HG02973 (cell line): ENCODE results near the gene FAM120B.

Source experiments
- ATAC-seq: cut with Tn5 transposase; IDR thresholded peaks from one replicate; pipeline ENCODE4 v1.9.1; 2021; ENCODE audit warnings: moderate library complexity; ENCODE audit not compliant: unreplicated experiment

Gene FAM120B

DNA sequence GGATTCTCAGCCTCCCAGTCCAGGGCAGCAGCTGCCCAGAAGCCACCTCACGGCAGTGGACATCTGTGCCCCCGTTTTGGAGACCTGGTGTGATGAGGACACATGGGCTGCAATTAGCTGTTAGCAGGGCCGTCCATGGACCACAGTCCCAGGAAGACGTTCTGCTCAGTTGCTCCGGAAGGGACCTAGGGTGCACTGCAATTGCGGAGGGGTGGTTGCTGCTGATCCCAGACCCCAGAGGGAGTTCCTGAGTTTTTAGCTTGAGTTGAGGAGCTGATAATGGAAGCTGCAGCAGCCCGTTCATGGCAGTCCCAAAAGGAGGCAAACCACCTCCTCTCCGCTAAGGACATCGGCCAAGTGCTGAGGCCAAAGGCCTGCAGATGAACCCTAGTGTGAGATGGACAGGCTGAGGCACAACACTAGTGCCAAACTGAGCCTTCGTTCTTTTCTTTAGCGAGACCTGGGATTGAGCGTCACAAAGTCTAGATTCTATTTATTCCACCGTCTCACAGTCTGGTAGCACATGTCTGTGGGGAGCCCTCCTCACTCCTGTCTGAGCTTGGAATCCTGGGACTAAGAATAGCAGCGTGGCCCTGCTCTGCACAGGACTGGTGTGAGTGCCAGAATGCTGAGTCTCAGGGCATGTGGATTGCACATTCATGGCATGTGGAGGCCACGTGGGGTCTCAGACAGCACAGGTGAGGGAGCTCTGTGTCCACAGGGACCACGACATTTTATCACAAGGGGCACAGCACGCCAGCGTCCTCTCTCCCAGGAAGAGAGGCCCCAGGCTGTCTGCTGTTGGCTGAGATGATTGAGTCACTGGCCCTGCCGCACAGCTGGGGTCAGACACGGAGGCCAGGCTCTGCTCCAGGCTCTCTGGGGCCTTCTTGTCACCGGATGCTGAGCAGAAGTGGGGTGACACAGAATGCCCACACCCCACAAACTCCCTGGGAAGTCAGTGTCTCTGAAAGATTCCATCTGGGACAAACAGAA lies 133.1 kb downstream of the FAM120B start:
- ATAC-seq, result no peak

- no peak for ATAC-seq
These were observed 133.9 kb downstream of the FAM120B start for GRCh38 chr6:170440437-170440836.

- ATAC-seq, result no peak
These were observed 134.8 kb downstream of the FAM120B start for GRCh38 chr6:170441316-170441715.

- ATAC-seq, result no peak
These were observed 136.0 kb downstream of the FAM120B start for GRCh38 chr6:170442596-170442995.

DNA sequence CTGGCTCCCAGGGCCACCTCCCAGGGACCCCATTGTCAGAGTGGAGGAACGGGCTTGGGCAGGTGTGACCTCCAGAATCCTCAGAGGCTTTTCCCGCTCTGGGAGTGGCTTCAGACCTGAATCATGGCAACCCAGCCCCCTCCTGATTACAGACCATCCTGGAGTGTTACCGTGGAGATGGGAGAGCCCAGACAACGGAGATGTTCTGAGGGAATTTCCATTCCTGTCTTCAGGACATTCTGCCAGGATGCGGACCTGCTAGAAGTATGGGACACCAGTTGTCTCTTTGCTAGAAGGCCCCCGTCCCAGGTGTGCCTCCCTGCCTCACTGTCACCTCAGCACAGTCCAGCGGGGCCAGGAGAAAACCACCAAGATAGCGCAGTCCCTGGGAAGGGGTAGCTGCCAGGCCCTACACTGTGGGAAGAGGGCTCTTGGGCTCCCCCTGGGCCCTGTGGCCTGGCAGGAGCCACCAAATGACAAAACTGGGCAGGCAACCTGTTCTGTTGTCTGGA lies 136.6 kb downstream of the FAM120B start:
- no peak for ATAC-seq

- ATAC-seq, result no peak
These were observed 137.6 kb downstream of the FAM120B start for GRCh38 chr6:170444056-170444591.

GRCh38 chr6:170444811-170445211 lies 138.3 kb downstream of the FAM120B start:
- ATAC-seq, result no peak

DNA sequence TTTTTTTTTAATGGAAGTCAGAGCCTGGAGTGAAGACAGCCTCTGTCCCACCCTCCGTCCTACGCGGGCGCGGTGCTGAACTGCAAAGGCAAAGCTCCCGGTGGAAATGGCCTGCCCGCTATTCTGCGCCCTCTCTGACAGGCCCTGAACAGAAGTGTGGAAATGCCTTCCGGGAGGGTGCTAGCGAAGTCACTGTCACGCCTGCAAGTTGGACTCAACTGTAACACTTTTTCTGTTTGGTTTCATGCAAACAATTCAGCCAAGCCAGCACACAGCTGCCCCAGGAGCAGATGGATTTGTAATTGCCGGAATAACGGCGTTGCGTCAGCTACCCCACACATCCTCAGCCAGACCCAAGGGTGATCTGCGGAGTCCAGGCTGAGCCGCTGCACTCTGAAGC lies 138.9 kb downstream of the FAM120B start:
- ATAC-seq, result no peak

DNA sequence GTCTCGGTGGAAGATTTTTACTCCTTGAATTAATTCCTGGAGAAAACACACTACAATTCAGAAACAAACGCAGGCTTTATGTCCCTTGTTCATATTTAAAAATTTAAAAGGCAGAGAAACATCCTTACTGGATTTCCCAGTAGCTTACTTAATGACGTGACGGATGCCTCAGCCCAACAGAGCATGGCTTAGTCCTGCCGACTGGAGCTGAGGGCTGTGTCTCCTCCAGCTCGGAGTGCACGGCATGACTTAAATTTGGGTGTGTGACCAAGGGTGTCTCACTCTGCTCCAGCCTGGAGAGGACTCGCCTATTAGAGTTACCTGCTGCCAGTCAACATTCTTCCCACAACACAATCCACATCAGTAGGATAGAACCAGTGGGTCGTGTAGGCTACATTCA lies 139.4 kb downstream of the FAM120B start:
- no peak for ATAC-seq

DNA sequence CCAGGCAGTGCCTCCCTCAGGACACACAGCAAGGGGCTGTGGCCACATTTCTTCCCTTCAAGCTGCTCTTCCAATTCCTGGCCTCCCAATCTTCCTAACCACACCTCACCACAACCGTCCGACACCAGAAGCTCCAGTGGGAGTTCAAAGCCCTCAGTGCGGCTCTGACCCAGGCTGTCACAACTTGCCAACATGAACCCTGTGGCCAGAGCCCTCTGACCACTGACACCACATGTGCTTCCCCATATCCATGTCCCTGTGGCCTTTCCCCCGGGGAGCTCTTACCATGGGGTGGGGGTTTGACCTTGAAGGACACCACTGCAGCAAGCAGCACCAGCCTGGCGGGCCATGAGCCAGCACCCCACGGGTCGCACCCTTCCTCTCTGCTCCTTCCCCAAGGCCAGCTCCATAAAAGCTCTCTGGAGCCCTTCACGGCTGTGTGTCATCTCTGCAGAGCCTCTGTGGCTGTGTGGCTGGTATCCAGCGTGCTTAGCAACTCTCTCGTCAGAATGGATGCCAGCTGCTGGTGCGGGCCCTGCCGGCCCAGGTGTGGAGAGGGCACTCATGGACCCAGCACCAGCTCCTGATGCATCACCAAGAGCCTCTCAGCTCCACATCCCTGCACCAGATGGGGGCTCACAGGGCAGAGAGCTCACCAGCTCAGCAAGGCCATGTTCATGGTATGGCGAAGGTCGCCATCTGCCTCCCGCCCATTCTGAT lies 140.4 kb downstream of the FAM120B start:
- ATAC-seq, result no peak

DNA sequence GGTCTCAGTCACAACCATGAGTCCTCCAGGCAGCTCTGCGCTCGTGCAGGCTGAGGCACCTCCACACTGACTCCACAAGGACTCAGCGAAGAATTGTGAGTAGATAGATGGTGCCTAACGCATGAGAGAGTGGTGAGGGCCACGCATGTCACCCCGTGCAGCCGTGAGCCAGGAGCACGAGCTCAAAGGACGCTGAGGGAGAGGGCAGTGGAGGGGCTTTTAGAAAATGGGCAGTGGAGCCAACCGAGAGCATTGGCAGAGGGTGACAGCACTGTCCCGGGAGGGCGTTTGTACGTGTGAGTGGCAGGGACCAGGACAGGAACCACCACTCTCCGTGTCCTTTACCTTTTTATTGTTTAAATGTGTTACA lies 141.0 kb downstream of the FAM120B start:
- no peak for ATAC-seq

- no peak for ATAC-seq
These were observed 141.8 kb downstream of the FAM120B start for GRCh38 chr6:170448317-170448716.

GRCh38 chr6:170448751-170449630 lies 142.4 kb downstream of the FAM120B start:
- ATAC-seq, result no peak

DNA sequence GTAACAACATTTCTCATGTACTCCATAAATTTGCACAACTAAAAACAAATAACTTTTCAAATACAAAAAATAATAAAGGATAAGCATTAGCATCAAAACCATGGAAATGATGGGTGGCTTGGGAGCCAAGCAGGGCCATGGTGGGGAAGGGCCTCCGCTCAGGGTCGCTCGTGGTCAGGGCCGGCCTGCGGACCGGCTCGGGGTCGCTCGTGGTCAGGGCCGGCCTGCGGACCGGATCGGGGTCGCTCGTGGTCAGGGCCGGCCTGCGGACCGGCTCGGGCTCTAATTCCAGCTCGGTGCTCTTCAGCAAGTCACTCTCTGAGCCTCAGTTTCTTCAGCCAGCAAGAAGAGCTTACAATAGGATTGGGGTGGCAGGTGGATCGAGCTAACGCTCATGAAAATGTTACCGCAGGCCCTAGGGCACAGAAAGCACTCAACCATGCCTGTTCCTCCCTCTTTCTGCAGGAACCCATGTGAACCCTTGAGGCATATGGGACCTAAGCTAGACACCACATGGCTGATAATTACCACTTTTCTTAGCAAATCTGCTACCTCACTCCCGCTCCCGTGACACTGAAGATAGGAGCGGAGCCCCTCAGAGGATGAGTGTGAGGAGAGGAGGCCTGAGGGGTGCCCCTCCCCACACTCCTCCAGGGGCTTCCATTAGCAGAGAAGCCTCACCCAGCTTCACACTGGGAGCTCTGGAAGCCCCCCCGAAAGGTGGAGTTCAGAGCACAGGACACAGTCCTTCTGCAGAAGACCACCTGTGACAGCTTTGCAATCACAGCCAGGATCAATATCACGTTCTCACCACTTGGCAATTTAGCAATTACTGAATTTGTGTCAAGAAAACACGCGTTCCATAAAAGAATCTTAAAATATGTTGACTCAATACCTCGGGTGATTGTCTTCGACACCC lies 143.5 kb downstream of the FAM120B start:
- ATAC-seq, result no peak

DNA sequence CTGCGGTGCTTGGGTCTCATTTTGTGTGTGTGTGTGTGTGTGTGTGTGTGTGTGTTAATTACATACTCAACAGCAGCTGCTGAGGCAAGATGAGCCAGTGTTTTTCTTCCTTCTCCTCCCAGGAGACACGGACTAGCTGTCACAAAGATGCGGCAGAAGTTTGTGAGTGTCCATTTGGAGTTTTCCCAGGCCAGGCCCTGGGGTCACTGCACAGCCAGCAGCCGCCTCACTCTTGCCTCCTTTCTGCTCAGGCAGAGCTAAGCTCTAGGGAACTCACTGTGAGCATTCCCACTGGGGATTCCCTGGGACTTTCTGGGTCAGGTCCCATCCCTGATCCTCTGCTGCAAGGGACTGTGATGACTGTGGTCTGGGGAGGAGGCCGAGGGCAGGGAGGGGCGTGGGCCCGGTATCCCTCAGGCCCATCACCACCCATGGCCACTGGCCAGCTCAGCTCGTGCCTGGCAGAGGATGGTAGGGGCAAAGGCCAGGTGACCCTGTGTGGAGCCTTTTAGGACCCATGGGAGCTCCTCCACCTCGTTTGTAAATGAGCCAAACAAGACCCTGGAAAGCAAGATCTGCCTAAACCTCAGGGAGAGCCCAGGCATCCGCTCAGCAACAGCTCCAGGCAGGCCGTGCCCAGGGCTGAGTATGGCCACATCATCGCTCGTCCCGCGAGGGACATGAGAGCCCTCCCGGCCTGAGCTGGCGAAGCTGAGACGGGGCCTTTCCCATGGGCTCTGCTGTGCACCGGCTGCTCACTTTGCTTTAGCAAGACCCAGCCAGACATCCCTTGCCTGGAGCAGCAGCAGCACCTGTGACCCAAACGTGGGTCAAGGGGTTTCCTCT lies 144.6 kb downstream of the FAM120B start:
- ATAC-seq, result no peak

DNA sequence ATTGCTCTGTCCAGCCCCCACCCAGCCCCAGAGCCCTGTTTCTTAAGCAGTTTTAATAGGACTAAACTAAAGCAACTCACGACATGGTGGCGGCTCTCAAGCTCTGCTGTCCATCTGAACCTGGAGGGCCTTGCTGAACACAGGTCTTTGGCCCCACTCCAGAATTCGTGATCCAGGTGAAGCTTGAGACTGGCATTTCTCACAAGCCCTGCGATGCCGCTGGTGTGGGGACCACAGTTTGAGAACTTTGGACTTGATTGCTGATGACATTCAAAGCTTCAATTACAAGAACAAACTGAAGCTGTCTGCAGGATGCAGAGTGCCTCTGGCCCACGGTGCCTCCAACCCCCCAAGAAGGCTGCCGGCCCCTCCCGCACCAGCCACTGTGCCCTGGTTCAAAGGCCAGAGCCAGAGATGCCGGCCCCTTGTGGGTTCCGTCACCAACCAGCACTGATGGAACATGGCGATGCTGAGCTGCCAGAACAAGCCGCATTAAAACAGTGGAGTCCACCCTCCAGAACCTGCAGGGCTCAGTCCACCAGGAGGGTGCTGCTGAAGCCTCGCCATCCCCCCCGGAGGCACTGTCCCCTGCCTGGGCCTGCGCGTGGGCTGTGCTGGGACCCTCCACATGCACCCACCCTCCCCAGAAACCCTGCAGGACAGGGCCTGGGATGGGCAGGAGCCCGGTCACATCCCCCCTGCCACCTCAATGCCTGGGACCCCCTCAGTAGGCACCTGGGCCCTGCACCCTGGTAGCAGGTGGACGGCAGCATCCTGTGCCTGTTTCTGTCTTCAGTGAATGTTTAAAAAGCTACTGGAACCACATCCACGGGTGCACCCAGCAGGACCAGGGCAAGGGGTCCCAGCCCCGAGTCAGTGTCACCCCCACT lies 145.4 kb downstream of the FAM120B start:
- ATAC-seq, result no peak

GRCh38 chr6:170452767-170453545 lies 146.4 kb downstream of the FAM120B start:
- no peak for ATAC-seq
